K562 (cell line): Measurements from ENCODE around the gene TBC1D12. TPM values are rescaled to one million over a fixed set of nuclear protein-coding genes. Genes with fewer than 3 reads are reported as not detected.

Source experiments
- HMBOX1 ChIP-seq: sonication (generic); IDR thresholded peaks from 2 replicates; pipeline ENCODE4 v1.6.1; 2016
- NFXL1 ChIP-seq: fragments of 450-650 bp; formaldehyde crosslinking; IDR thresholded peaks from 2 replicates; pipeline ENCODE4 v1.4.0; 2021; ENCODE audit warnings: mild to moderate bottlenecking
- PHTF2 ChIP-seq: fragments of 250-450 bp; sonication (Bioruptor Pico); IDR thresholded peaks from 2 replicates; pipeline ENCODE4 v1.5.0; 2021; ENCODE audit warnings: mild to moderate bottlenecking
- SAFB ChIP-seq: fragments of 200-400 bp; formaldehyde crosslinking; IDR thresholded peaks from 2 replicates; pipeline ENCODE4 v1.6.1; 2017; ENCODE audit warnings: low read depth, low read length, borderline replicate concordance
- TCFL5 ChIP-seq: fragments of 250-450 bp; sonication (Bioruptor Pico); conservative IDR thresholded peaks from 2 replicates; pipeline ENCODE4 v1.6.1; 2021; ENCODE audit warnings: mild to moderate bottlenecking, moderate library complexity, matching md5 sums
- TGIF2 ChIP-seq: sonication (generic); formaldehyde crosslinking; IDR thresholded peaks from 2 replicates; pipeline ENCODE4 v1.8.1; 2022; ENCODE audit warnings: mild to moderate bottlenecking, missing genetic modification reagents, moderate library complexity
- ZHX1 ChIP-seq: fragments of 150-350 bp; conservative IDR thresholded peaks from 2 replicates; pipeline ENCODE4 v1.6.1; 2014; ENCODE audit warnings: low read length
- ZNF318 ChIP-seq, 2 experiments: fragments of 450-650 bp; IDR thresholded peaks; 2 replicates each; pipeline ENCODE4 v1.6.1; 2016; ENCODE audit warnings: mild to moderate bottlenecking in 2 of 2, borderline replicate concordance in 1 of 2, low read depth in 1 of 2, moderate library complexity in 1 of 2
- ZNF518B ChIP-seq: fragments of 250-450 bp; sonication (Bioruptor Pico); IDR thresholded peaks from 2 replicates; pipeline ENCODE4 v1.5.0; 2021; ENCODE audit warnings: mild to moderate bottlenecking, moderate library complexity
- polyA plus RNA-seq, 8 experiments: library from polyadenylated mRNA; depleted of rRNA in 4 of 8; stranded (reverse) in 5 of 8; unstranded in 3 of 8; fragments of >200 nt; fragmentation: Nextera tagmentation in 2 of 8; fragmentation: Illumina TruSeq in 1 of 8; extraction: Ambion mirVana in 2 of 8; extraction: Trizol in 1 of 8; gene quantifications; 2 replicates each; pipeline versions ENCODE4 v1.2.1 to v1.2.3, GENCODE V29; 2011 to 2014; ENCODE audit warnings: inconsistent platforms in 1 of 8, missing spikeins in 1 of 8
- total RNA-seq, 7 experiments: library from RNA; depleted of rRNA in 6 of 7; stranded (reverse); fragments of >200 nt in 6 of 7; fragmentation: Illumina TruSeq in 2 of 7; extraction: Trizol in 2 of 7; gene quantifications; 2 replicates each; pipeline versions ENCODE4 v1.2.1 to v1.2.3, GENCODE V29; 2011 to 2021; ENCODE audit warnings: low replicate concordance in 1 of 7

Gene TBC1D12
- total and polyA plus RNA-seq, 9 of the 15 experiments (the other 6 are each of a cell fraction or from before 2014, with no cell fraction given) = 2.1 to 6.7 (median 3.9) TPM

GRCh38 chr10:94545391-94546048, 143.2 kb downstream of the TBC1D12 start, which contains the start of gene HELLS (continued):
- TF ChIP-seq ZNF318 (IDR thresholded peaks at IDR 0.05; ENCODE audit: borderline replicate concordance in 1 of 2, low read depth in 1 of 2) = no peak
- no peak for TF ChIP-seq HMBOX1
- TF ChIP-seq SAFB = no peak
- TF ChIP-seq TCFL5 = no peak
- no peak for TF ChIP-seq ZHX1
- TF ChIP-seq NFXL1 (CRISPR knock-in tag) = no peak
- no peak for TF ChIP-seq PHTF2
- TF ChIP-seq ZNF518B (CRISPR knock-in tag) = no peak
- no peak for TF ChIP-seq TGIF2 (CRISPR knock-in tag)
